OCI-LY1 (cell line): Measurements from ENCODE around the gene NTRK3.

Experiments
- H2AFZ ChIP-seq: fragments of 200-600 bp; sonication (generic), shearing (Covaris generic); 2 replicates; pipeline ENCODE4 v1.6.0; 2014; ENCODE audit warnings: antibody characterized with exemption, mild to moderate bottlenecking, low read length
- H3F3A ChIP-seq: fragments of 200-600 bp; sonication (generic), shearing (Covaris generic); 2 replicates; pipeline ENCODE4 v1.6.0; 2014; ENCODE audit warnings: mild to moderate bottlenecking, antibody characterized with exemption, low read length, moderate library complexity; ENCODE audit not compliant: insufficient read depth
- H3K27ac ChIP-seq: fragments of 200-600 bp; sonication (generic); 2 replicates; pipeline ENCODE4 v1.5.1; 2014; ENCODE audit warnings: low read length, mixed run types, mild to moderate bottlenecking, low read depth; ENCODE audit not compliant: poor library complexity, severe bottlenecking
- H3K27me3 ChIP-seq: fragments of 200-600 bp; sonication (generic); 2 replicates; pipeline ENCODE4 v1.6.0; 2014; ENCODE audit warnings: antibody characterized with exemption, mild to moderate bottlenecking, low read length, moderate library complexity; ENCODE audit not compliant: insufficient read depth
- H3K36me3 ChIP-seq: fragments of 200-600 bp; sonication (generic); 2 replicates; pipeline ENCODE4 v1.6.1; 2014; ENCODE audit warnings: mild to moderate bottlenecking, antibody characterized with exemption, low read length, moderate library complexity, mixed read lengths; ENCODE audit not compliant: insufficient read depth
- H3K4me1 ChIP-seq: fragments of 200-600 bp; sonication (generic); 2 replicates; pipeline ENCODE4 v1.5.1; 2014; ENCODE audit warnings: mild to moderate bottlenecking, low read length, moderate library complexity; ENCODE audit not compliant: insufficient read depth, severe bottlenecking
- H3K4me2 ChIP-seq: fragments of 200-600 bp; sonication (generic), shearing (Covaris generic); 2 replicates; pipeline ENCODE4 v1.6.1; 2014; ENCODE audit warnings: low read length
- H3K4me3 ChIP-seq: fragments of 200-600 bp; sonication (generic); 2 replicates; pipeline ENCODE4 v1.5.1; 2014; ENCODE audit warnings: low read length, low read depth, mild to moderate bottlenecking, mixed read lengths; ENCODE audit not compliant: poor library complexity, severe bottlenecking
- H3K79me2 ChIP-seq: fragments of 200-600 bp; shearing (Covaris generic); 2 replicates; pipeline ENCODE4 v1.6.1; 2016; ENCODE audit warnings: mixed run types, low read length, mixed read lengths; ENCODE audit not compliant: insufficient read depth
- H3K9ac ChIP-seq: fragments of 200-600 bp; sonication (generic), shearing (Covaris generic); 2 replicates; pipeline ENCODE4 v1.6.1; 2014; ENCODE audit warnings: mild to moderate bottlenecking, low read length, mixed read lengths
- H3K9me2 ChIP-seq: fragments of 200-600 bp; sonication (generic), shearing (Covaris generic); 2 replicates; pipeline ENCODE4 v1.6.1; 2014; ENCODE audit warnings: low read depth, mild to moderate bottlenecking, low read length, mixed read lengths
- H3K9me3 ChIP-seq: fragments of 200-600 bp; shearing (Covaris generic); 2 replicates; pipeline ENCODE4 v1.6.1; 2014; ENCODE audit warnings: low read length, mixed read lengths
- H4K20me1 ChIP-seq: fragments of 200-600 bp; sonication (generic), shearing (Covaris generic); 2 replicates; pipeline ENCODE4 v1.6.0; 2016; ENCODE audit warnings: mild to moderate bottlenecking, low read length; ENCODE audit not compliant: insufficient read depth
- EZH2 ChIP-seq: fragments of 200-600 bp; sonication (generic), shearing (Covaris generic); IDR thresholded peaks from 2 replicates; pipeline ENCODE4 v1.8.0; 2017; ENCODE audit warnings: borderline replicate concordance, mixed run types, mild to moderate bottlenecking, antibody characterized with exemption, low read length, moderate library complexity, mixed read lengths
- TF ChIP-seq, protein P1 (sequence below): fragments of 200-600 bp; sonication (generic), shearing (Covaris generic); IDR thresholded peaks from 2 replicates; pipeline ENCODE4 v1.5.1; 2017; ENCODE audit warnings: mild to moderate bottlenecking, antibody characterized with exemption, low read length, moderate library complexity, mixed read lengths

The NTRK3 gene

DNA sequence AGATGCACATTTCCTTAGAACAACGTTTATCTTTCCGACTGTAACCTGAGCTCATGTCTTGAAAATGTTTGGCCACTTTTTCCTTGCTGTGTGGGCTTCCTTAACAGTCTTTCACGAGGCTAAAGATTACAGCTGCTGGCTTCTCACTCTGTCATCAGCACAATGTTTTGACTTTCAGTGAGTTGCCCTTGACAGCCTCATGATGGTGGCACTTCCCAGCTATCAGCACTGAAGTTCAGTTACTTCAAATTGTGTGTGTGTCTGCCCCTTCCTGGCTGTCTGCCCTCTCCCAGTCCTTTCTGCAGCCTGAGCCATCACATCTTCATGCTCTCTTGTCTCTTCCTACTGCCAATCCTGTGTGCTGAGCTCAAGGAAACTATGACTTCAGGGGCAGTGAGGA is 152.2 kb downstream of the NTRK3 start:
- Histone ChIP-seq H3K9ac (no peak overlapping the region), H4K20me1 (no peaks in the 10 kb centered on the region), H3F3A (no peaks in the 10 kb centered on the region), H3K36me3 (no peaks in the 10 kb centered on the region), H3K27ac (no peak overlapping the region), H3K79me2 (no peaks in the 10 kb centered on the region), H3K9me2 (no peaks in the 10 kb centered on the region), H3K4me1 (no peaks in the 10 kb centered on the region), H2AFZ (no peak overlapping the region), H3K9me3 (no peaks in the 10 kb centered on the region), H3K4me3 (no peak overlapping the region), H3K27me3 (no peaks in the 10 kb centered on the region), H3K4me2 (no peak overlapping the region)
- TF ChIP-seq, protein P1, sequence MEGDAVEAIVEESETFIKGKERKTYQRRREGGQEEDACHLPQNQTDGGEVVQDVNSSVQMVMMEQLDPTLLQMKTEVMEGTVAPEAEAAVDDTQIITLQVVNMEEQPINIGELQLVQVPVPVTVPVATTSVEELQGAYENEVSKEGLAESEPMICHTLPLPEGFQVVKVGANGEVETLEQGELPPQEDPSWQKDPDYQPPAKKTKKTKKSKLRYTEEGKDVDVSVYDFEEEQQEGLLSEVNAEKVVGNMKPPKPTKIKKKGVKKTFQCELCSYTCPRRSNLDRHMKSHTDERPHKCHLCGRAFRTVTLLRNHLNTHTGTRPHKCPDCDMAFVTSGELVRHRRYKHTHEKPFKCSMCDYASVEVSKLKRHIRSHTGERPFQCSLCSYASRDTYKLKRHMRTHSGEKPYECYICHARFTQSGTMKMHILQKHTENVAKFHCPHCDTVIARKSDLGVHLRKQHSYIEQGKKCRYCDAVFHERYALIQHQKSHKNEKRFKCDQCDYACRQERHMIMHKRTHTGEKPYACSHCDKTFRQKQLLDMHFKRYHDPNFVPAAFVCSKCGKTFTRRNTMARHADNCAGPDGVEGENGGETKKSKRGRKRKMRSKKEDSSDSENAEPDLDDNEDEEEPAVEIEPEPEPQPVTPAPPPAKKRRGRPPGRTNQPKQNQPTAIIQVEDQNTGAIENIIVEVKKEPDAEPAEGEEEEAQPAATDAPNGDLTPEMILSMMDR, result no peak

DNA sequence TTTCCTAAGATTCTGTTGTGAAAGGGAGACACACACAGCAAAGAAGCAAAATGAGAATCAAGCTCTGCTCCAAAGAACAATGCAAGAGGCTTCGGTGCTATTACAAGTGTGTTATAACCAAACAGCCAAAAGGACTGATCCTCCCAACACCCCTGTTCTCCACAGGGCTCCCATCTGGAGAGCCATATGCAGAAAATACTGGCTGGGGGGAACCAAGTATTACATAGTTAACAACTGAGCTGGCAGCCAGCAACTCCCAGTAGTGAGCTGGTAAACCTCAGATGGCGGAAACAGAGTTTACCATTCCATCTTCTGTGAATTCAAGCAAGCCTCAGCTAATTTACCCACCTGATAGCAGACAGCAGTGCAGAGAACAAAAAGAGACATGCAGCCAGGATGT is 156.4 kb downstream of the NTRK3 start:
- TF ChIP-seq EZH2, result no peak
- TF ChIP-seq, protein P1, result no peak
- H3K4me1 ChIP-seq, result no peaks in the 10 kb centered on the region
- H2AFZ ChIP-seq, result no peak overlapping the region
- H3K4me2 ChIP-seq, result no peak overlapping the region
- H3K9ac ChIP-seq, result no peak overlapping the region
- no peaks in the 10 kb centered on the region for H3K27me3 ChIP-seq
- H3K4me3 ChIP-seq, result no peak overlapping the region
- no peaks in the 10 kb centered on the region for H3K9me3 ChIP-seq
- H3K9me2 ChIP-seq, result no peaks in the 10 kb centered on the region
- no peaks in the 10 kb centered on the region for H3F3A ChIP-seq
- H3K27ac ChIP-seq, result no peak overlapping the region
- H3K79me2 ChIP-seq, result no peaks in the 10 kb centered on the region
- H3K36me3 ChIP-seq, result no peaks in the 10 kb centered on the region
- H4K20me1 ChIP-seq, result no peaks in the 10 kb centered on the region

DNA sequence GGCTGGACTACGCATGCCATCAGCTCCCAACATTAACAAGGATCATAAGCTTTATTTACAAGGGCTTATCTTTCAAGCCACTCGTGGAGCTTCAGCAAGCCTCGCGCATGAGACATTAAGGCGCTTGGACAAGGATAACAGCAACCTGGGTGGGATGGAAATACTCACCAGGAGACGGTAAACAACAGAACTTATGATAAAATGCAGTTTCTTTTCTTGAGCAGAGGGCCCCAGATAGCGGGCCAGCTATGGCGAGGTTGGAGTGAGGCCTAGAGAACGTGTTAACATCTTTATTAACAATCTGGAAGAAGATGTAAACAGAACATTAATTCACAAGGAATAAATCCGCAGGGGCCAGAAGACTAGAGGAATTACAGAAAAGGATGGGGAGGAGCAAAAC is 158.2 kb downstream of the NTRK3 start:
- no peaks in the 10 kb centered on the region for H3K9me3 ChIP-seq
- no peaks in the 10 kb centered on the region for H3K4me1 ChIP-seq
- no peaks in the 10 kb centered on the region for H3K79me2 ChIP-seq
- H3K27ac ChIP-seq, result no peak overlapping the region
- H3K4me2 ChIP-seq, result no peak overlapping the region
- no peak overlapping the region for H3K9ac ChIP-seq
- no peaks in the 10 kb centered on the region for H3K36me3 ChIP-seq
- no peaks in the 10 kb centered on the region for H3K27me3 ChIP-seq
- no peaks in the 10 kb centered on the region for H3K9me2 ChIP-seq
- H2AFZ ChIP-seq, result no peak overlapping the region
- TF ChIP-seq EZH2, result no peak
- TF ChIP-seq, protein P1, result no peak
- H4K20me1 ChIP-seq, result no peaks in the 10 kb centered on the region
- no peak overlapping the region for H3K4me3 ChIP-seq
- no peaks in the 10 kb centered on the region for H3F3A ChIP-seq
